ENCODE measurements around the gene ATP5MC2.

DNA sequence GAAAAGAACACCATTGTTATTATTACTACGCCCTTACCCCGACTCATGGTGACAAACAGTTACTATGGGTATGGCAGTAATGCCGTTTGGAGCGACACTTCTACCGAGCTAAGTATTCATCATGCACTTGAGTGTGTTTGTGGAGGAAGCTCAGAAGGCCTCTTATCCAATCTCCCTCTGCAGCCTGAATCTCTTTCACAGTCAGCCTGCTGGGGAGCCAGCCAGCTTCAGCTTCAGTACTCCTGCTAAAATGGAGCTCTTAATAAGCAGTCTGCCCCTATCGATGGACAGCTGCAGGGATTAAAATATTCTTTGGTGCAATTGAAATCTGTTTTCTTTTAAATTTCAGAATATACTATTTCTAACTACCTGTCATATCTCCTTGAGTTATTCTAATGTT lies 24.7 kb upstream of the ATP5MC2 start:
- TF ChIP-seq, protein P1, sequence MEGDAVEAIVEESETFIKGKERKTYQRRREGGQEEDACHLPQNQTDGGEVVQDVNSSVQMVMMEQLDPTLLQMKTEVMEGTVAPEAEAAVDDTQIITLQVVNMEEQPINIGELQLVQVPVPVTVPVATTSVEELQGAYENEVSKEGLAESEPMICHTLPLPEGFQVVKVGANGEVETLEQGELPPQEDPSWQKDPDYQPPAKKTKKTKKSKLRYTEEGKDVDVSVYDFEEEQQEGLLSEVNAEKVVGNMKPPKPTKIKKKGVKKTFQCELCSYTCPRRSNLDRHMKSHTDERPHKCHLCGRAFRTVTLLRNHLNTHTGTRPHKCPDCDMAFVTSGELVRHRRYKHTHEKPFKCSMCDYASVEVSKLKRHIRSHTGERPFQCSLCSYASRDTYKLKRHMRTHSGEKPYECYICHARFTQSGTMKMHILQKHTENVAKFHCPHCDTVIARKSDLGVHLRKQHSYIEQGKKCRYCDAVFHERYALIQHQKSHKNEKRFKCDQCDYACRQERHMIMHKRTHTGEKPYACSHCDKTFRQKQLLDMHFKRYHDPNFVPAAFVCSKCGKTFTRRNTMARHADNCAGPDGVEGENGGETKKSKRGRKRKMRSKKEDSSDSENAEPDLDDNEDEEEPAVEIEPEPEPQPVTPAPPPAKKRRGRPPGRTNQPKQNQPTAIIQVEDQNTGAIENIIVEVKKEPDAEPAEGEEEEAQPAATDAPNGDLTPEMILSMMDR (IDR thresholded peaks at IDR 0.05; ENCODE audit: borderline replicate concordance, extremely low read depth, low read length, poor library complexity, severe bottlenecking): no peak
- no peak for TF ChIP-seq EZH2 (IDR thresholded peaks at IDR 0.05; ENCODE audit: borderline replicate concordance, low read depth, low read length, severe bottlenecking)
